DMS153 (cell line): Measurements from ENCODE around the gene ZBTB16.
"Not testable (repeated sequence)": the region's sequence is repeated elsewhere in the genome, so short reads cannot be mapped to it uniquely, and the experiment has no call there.

Experiments used
- DNase-seq: peaks from one replicate; lab custom pipeline; 2025; lab: John Stamatoyannopoulos, UW

The ZBTB16 gene

DNA sequence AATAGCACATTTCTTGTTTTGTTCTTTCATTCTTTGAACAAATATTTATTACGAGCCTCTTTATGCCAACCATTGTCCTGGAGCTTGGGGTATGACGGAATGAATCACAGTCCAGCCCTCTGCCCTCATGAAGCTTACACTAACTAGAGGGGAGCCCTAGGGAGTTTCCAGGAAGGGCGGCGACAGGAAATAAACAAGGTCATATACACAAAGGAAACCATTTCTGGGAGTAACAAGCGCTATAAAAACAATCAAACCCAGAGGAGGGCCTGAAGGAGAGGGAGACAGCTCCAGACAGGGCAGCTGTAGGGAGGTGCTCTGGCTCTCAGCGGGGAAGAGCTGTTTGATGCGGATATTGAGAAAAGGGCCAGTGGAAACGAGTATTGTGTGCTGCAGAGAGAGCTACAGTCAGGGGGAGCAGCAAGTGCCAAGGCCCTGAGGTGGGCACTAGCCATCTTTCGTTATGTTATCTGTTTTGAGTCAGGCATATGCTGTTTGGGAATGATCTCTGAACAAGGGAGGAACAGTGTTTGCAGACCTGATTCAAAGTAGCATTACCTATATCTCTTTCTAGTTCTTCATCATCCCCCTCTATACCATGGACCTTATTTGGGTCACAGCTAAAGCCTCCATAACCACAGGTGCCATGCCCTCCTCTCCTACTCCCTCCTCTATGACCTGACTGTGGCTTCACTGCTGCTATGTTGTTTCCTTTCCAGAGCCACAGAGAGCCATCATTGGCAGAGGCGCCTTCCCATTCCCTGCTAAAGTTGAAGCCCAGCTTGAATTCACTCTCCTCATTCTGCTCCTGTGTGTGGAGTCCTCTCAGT lies 15.3 kb upstream of the ZBTB16 start:
- DNase-seq, result no peak

DNA sequence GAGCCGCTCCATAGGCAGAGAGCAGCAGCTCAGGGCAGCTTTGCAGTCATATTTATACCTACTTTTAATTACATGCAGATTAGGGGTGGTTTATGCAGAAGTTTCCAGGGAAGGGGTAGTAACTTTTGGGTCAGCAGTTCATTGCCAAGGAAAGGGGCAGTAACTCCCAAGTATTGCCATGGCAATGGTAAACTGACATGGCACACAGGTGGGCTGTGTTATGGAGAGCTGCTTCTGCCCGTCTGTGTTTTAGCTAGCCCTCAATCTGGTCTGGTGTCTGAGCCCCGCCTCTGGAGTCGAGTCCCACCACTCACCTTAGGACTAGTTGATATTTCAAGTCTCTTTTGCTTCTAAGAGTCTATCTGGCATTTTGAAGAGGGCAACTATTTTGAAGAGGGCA lies 12.2 kb upstream of the ZBTB16 start:
- DNase-seq, result no peak

DNA sequence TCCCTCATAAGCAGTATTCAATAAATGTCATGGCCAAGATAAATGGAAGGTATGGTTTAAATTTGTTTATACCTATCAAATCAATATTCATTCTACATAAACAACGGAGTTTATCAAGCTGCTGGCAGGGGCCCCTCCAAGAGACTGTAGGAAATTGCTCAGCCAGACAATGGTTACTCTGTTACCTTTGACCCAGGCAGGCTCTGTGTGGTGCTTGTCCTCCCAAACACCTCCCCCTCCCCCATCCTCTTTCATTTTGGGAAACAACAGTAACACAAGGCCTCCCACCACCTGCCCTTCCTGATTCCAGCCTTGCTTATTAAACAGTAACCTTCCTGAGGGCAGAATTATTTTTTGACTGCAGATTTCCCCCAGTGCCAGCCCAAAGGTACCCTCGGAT lies 10.5 kb upstream of the ZBTB16 start:
- DNase-seq, result no peak

DNA sequence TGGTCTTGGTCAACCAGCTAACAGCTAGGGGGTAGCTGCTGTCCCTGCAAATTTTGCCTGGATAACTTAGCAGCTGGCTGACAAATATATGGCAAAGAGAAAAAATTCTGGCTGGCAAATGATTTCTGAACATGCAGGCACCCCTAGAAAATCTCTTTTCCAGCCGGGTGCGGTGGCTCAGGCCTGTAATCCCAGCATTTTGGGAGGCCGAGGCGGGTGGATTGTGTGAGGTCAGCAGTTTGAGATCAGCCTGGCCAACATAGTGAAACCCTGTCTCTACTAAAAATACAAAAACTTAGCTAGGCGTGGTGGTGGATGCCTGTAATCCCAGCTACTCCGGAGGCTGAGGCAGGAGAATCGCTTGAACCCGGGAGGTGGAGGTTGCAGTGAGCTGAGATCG lies 9.7 kb upstream of the ZBTB16 start:
- not testable (repeated sequence) for DNase-seq

DNA sequence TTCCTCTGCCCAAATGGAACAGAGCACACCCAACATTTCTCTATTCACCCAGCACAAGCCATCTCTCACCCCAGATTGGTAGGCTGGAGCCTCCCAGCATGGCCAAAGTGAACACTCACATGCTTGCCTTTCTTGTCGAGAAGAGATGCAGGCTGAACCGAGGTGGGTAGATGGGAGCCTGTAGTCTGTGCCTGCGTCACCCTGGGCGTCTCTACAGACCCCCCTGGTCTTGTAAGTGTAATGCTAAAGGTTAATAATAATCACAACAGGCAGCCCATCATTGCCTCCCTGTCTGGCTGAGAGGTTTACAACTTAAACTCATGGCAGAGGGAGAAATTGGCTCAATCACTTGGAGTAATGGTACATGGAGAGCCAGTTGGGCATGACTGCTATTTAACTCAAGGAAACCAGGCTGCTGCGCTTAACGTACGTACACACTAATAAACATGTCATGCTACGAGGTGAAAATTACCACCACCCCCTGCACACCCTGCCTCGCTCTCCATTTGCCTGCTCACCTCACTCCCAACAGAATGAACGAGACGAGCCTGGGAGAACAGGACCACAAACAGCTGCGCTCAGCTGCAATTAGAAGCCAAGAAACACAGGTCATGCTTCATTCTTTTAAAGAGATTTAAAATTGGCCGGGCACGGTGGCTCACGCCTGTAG lies 9.1 kb upstream of the ZBTB16 start:
- DNase-seq, result no peak

DNA sequence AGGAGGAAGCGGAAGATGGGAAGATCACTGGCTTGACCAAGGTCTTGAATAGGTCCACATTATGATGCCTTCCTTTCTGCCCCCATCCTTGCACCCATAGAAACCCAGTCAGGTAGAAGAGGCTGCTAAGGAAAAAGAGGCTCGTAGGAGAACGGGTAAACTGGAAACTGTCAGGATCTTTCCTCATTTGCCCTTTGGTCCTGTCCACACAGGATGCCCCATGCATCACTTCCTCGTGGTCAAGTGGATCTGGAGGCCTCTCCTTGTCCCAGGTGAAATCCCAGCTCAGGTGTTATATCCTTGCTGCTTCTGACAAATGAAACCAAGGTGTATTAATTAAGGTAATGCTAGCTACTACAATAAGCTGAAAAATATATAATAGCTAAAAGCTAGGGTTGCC lies 8.0 kb upstream of the ZBTB16 start:
- no peak for DNase-seq

DNA sequence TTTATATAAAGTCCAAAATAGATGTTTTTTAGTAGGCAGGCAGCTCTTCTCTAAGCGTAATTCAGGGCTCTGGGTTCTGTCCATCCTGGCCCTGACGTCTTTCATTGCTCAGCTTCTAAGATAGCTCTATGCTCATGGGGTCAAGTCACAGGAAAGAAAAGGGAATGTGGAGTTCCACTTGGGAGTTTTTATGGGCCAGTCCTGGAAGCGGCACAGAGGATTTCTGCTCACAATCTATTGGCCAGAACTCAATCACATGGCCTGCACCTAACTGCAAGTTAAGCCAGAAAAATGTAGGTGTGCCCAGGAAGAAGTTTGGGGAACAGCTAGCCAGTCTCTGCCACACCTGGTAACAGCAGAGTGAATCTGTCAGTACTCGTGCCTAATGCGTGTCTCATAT lies 7.4 kb upstream of the ZBTB16 start:
- no peak for DNase-seq

DNA sequence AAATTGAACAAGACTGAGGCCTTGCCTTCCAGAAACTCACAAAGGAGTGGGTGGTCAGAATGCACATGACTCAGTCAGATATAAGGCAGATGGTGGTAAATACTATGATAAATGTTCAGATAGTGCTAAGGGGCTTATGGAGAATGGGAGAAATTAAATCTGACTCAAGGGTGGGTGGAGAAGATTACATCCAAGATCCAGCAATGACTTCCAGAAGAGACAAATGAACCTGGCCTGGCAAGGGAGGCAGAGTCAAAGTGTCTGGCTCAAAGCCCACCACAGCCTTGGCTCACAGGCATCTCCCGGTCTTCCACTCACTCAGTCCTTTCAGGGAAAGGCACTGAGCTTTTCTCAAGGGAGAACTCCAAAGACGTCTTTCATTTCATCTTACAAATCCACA lies 6.1 kb upstream of the ZBTB16 start:
- no peak for DNase-seq

DNA sequence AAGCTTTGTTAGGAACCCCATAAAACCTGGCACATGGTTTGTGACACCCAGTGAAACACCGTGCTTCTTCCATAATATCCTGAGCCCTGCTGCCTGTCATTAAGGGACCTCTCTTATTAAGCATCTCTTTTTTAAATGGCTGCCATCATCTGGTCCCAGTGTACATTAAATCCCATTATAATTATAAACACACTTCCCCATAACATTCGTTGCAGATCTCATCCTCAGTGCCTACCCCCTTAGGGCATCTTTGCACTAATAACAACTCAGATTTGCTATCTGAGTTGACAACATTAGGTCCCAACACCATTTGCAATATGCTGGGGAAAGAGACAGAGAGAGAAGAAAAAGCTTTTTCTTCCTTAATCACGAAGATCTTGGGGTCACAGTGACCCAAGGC lies 4.7 kb upstream of the ZBTB16 start:
- DNase-seq, result no peak

DNA sequence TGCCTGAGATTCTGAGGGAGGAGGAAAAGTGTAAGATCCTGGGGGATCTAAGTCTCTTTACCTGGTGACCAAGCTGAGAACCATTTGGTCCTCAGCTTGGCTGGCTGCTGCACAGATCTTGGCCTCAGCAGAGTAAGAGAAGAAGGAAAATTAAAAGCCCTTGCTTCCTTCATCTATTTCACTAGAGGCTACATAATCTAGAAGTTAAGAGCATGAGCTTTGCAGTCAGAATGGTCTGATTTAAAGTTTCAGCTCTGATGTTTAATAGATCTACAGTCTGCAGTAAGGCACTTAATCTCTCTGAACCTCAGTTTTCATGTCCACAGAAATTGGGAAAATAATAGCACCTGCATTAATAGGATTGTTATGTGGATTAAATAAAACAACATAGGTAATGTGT lies 3.1 kb upstream of the ZBTB16 start:
- no peak for DNase-seq

DNA sequence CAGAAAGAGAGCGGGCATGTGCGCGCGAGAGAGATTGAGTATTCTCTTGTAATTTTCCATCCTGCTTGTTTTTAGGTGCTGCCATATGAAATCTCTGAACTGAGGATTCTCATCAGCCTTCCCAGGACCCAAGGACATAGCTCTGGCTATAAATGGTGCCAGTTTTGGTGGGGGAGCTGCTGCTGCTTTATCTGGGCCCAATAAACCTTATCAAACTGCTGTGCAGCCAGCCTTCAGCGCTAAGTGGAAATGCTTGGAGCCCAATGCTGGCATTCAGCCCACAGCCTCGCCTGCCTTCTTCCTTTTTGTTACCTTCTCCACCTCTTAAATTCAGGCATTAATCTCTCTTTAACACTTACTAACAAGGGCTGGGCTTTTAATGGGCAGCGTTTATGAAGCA lies 2.4 kb upstream of the ZBTB16 start:
- DNase-seq, result no peak

DNA sequence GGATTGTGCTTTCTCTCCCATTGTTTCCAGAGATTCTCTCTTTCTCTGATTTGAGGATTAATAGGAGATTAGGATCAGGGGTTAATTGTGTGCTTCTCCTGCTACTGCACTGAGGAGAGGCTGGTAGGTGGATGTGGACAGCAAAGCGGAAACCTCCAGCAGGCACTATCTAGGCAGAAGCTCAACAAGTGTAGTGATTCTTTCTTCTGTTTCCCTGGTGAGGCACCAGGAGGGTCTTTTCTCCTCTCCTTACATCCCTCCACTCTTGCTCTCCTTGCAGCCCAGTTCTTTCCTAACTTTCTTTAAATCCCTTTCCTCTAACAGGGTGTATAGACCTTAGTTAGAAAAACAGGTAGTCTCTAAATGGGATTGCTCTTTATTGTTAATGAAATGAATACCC lies 1.9 kb upstream of the ZBTB16 start:
- no peak for DNase-seq

DNA sequence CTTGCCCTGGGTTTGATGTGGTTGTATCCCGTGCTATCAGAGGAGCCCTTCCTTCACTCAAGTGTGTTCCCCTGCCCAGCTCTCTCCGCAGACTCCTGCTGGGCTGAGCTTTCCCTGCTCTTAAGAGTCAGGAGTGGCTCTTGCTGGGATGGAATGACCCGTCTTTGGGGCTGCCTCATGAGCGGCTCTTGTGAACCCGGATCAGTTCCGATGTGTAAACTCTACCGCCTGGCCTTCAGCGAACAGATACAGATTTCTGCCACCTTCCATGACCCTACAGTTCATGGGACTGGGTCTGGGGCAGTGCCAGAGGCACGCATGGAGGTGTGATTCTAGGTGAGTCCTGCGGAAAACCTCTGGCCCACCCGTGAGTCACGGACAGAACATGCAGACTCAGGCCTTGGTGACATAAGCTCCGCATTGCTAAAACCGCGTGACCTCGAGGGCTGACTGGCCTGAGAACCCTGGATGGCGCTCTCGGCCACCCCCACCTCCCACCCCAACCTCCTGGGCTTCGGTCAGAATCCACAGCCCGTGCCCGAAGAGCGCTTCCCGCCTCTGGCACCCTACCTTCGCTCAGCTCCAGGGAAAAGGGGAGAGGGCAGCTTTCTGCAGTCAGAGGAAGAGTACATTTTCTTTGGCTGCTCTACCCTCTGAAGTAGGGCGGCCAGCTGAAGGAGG lies 1.3 kb upstream of the ZBTB16 start:
- no peak for DNase-seq

DNA sequence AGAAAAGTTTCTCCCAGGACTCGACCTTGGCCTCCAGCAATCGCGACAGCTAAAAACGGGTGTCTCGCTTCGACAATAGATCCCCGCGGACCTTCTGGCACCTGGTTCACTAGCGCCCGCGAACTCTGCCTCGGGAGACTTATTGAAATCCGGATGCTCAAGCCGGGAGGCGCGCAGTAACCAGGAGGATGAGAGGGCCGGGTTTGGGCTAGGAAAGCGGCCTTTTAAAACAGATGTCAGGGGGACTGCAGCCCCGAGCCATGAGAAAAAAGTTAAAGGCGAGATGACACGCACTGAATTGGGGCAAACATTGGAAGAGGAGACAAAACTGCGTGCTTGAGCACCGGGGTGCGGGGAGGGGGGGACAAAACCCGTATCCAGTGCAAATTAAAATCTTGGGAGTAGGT lies 637 bp upstream of the ZBTB16 start:
- peak; percentile 8 for DNase-seq

DNA sequence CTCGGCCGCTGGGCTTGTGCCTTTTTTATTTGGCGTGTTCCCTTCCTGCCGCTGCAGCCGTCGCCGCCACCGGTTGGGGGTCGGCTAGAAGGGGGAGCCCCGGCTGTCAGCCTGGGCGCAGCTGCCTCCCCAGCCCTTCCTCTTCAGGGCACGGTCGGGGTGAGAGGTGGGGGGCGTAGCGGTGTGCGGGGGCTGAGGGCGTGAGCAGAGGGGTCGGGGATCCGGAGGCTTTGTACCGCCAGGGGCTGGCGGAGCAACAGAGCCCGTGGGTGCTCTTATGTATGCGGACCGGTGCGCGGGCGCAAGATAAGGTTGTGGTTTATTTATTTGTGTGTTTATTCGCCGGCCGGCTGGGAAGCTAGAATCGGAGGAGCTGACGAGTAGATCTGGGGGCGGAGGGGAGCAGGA lies 477 bp downstream of the ZBTB16 start:
- DNase-seq, result no peak

DNA sequence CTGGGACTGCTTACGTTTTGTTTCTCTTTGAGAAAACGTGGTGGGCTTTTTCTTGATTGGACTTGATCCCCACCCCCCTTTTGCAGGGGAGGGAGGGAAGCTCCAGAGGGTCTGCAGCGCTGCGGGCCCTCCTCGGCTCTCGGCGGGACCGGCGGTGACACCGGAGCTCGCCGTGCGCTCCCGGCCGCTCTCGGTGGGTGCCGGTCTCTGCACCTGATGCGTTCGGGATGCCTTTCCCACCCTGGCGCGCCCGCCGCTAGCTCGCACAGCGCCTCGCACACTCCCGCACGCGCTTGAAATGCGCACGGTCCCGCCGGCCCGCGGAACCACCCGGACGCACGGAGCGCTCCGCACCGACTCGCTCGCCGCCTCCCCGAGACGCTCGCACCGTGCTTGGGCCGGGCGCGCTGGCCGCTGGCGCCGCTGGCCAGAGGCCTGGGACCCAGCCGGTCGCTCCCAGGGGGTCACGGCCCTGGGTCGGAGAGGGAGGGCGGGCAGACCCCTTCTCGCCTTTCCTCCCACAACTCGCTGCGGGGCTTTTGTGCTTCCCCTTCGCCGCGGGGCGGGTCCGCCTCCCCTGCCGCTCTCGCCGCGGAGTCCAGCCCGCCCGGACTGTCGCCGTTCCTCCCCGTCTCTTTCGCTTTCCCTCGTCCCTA lies 1.0 kb downstream of the ZBTB16 start:
- no peak for DNase-seq

DNA sequence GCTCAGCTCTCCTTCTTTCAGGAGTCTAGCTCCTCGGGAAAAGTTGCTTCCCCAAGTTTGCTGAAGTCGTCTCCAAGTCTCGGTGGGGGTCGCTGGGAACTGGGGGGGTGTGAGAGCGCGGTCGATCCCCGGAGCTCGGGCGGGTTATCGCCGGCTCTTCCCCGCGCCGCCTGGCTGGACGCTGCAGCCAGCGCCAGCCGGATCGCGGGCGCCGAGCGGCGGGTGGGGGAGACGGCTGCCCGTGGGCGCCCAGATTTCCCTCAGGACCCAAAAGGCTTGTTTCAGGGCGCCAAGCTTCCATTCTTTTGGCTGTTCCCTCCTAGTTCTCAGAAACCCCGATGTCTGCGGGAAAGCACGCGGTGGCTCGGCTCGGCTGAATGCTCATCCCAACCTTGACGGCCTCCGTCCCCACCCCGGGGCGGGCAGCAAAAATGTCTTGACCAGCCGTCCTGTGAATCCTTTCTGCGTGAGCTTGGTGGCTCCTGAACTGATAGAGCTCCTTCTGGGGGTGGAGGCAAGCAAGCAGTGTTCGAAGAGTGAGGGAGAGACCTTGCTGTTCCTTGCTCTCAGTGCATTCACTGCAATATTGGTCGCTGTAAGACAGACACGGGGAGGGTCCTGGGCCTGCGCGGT lies 1.7 kb downstream of the ZBTB16 start:
- no peak for DNase-seq

DNA sequence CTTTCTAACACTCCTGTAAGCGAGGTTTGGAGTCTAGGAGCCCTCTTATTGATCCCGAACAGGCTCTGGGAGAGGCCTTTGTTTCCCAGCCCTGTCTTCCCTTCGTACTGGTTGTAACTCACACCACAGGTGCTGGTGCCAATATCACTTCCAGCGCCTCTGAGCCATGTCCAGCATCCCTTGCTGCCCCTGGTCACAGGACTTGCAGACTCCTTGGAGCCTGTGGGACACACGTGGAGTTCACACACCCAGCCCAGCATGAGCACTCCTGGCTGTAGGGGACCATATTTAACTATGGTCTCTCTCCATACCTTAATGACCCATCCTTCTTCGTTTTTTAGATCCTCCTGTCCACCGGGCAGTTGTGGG lies 2.2 kb downstream of the ZBTB16 start:
- no peak for DNase-seq

DNA sequence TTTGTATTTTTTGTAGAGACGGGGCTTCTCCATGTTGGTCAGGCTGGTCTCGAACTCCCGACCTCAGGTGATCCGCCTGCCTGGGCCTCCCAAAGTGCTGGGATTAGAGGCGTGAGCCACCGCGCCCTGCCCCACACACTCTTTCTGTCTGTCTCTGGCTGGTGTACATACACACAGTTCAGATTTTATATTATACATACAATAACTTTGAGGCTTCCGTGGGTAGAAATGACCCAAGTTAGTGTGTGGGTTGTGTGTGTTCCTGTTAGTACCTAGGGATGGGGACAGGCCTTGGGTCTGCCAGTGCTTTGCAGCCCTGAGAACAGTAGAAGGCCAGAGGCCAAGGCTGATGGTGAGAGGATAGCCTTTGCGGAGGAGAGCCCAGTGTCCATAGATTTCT lies 2.8 kb downstream of the ZBTB16 start:
- DNase-seq, result no peak

DNA sequence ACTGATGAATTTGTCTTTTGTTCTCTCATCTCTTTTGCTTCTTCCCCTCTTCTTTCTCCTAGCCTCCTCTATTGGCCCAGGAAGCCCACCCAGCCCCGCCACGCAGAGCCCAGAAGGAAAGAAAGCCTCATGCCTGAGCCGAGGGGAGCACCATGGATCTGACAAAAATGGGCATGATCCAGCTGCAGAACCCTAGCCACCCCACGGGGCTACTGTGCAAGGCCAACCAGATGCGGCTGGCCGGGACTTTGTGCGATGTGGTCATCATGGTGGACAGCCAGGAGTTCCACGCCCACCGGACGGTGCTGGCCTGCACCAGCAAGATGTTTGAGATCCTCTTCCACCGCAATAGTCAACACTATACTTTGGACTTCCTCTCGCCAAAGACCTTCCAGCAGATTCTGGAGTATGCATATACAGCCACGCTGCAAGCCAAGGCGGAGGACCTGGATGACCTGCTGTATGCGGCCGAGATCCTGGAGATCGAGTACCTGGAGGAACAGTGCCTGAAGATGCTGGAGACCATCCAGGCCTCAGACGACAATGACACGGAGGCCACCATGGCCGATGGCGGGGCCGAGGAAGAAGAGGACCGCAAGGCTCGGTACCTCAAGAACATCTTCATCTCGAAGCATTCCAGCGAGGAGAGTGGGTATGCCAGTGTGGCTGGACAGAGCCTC lies 3.8 kb downstream of the ZBTB16 start:
- DNase-seq, result no peak

DNA sequence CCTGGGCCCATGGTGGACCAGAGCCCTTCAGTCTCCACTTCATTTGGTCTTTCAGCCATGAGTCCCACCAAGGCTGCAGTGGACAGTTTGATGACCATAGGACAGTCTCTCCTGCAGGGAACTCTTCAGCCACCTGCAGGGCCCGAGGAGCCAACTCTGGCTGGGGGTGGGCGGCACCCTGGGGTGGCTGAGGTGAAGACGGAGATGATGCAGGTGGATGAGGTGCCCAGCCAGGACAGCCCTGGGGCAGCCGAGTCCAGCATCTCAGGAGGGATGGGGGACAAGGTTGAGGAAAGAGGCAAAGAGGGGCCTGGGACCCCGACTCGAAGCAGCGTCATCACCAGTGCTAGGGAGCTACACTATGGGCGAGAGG lies 4.3 kb downstream of the ZBTB16 start:
- no peak for DNase-seq

DNA sequence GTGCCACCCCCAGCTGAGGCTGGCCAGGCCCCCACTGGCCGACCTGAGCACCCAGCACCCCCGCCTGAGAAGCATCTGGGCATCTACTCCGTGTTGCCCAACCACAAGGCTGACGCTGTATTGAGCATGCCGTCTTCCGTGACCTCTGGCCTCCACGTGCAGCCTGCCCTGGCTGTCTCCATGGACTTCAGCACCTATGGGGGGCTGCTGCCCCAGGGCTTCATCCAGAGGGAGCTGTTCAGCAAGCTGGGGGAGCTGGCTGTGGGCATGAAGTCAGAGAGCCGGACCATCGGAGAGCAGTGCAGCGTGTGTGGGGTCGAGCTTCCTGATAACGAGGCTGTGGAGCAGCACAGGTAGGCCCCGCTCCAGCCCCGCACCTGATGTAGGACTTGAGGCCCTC lies 4.7 kb downstream of the ZBTB16 start:
- no peak for DNase-seq
